GM12801 (cell line): Measurements from ENCODE around the gene EGR2.

Experiments used
- CTCF ChIP-seq: IDR thresholded peaks from one replicate; pipeline ENCODE4 v1.5.1; 2011; ENCODE audit warnings: control low read depth; ENCODE audit not compliant: insufficient read length; ENCODE audit errors: extremely low read depth

Gene EGR2

GRCh38 chr10:62769574-62770242 lies 46.5 kb downstream of the EGR2 start:
- no peak for TF ChIP-seq CTCF

- TF ChIP-seq CTCF = no peak
Observed at GRCh38 chr10:62766386-62766785, 49.8 kb downstream of the EGR2 start.

GRCh38 chr10:62765726-62766125 lies 50.4 kb downstream of the EGR2 start:
- no peak for TF ChIP-seq CTCF

GRCh38 chr10:62764011-62764410 lies 52.2 kb downstream of the EGR2 start:
- no peak for TF ChIP-seq CTCF

- no peak for TF ChIP-seq CTCF
Observed at GRCh38 chr10:62763155-62763554, 53.0 kb downstream of the EGR2 start.
